Thoracic aorta endothelial cell (primary cell): ENCODE results near the gene OGDH. TPM values are rescaled to one million over a fixed set of nuclear protein-coding genes. Genes with fewer than 3 reads are reported as not detected.

Source experiments
- total RNA-seq: library from RNA; depleted of rRNA; stranded (reverse); fragments of >200 nt; gene quantifications from 2 replicates; pipeline ENCODE4 v1.2.3, GENCODE V29; 2012

Gene OGDH
- total RNA-seq: 58.6 and 72.6 TPM in 2 replicates

GRCh38 chr7:44606341-44607140 is at the start of gene OGDH:
OGDH (plus strand) TSS chr7:44606627; CDS start chr7:44624344, 17,717 bp downstream.

DNA sequence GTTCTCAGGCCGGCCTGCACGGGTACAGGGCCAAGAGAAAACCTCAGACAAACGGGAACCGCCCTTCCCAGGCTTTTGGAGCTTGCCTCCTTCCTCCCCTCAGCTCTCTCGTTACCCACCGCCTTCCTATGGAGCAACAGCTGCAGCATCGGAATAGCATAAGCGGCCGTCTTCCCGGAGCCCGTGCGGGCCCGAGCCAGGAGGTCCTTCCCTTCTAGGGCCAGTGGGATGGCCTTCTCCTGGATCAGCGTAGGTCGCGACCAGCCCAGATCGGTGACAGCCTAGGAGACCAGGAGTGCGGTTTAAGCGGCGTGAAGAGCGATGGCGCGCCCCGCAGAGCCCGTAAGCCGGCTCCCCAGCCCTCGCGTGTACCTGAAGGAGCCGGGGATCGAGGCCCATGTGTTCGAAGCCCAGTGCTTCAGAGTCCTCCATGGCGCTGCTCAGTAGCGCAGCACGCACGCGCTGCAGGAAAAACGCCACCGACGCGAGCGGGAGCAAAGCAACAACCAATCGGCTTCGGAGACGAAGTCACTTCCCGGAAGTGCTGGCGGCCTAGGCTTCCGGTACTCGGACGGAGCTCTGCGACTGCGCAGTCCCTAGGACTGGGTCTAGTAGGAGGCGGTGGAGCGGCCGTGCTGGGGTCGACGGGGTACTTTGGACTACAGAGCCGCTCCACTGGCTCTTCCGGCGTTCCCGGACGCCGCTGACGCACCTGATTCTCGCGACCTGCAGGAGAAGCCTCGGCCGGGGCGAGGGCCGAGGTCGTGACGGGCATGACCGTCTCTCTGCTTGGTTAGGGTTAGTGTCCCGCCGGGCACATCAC is 32.8 kb upstream of the OGDH start, which contains the start of gene DDX56:
DDX56 (minus strand) TSS at position 445 of the 823 bp plus-strand sequence; CDS start at position 432, 13 bp downstream.

DNA sequence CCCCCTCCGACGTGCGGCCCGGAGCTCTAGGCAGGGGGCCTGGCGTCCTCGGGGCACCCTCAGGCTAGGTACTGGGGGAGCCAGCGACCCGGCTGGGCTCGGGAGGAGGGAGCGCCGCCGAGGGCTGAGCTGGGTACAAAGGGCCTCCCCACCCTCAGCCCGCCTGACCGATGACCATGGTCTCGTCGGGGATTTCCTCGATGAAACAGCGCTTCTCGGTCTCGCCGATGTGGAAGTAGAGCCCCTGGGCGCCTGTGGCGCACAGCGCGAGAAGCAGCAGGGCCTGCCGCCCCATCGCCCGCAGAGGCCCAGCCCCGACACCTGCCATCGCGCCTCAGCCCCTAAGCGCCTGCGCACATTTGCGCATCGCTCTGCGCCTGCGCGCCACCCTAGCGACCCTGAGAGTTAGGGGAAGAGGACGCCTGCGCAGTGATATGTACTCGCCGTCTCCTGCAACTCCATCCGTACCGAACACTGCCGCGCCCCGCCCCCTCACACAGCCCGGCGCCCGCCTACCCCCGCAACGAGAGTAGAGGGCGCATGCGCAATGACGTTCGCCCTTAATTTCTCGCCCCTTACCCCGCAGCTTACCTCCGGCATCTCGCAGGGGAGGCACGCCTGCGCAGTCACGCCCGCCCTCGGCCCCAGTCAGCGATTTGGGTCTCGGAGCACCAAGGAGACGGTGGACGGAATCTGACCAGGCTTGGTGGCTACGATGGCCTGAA is 24.4 kb upstream of the OGDH start, which contains the start of gene TMED4:
TMED4 (minus strand) TSS at position 353 of the 725 bp plus-strand sequence; CDS start at position 328, 25 bp downstream.

DNA sequence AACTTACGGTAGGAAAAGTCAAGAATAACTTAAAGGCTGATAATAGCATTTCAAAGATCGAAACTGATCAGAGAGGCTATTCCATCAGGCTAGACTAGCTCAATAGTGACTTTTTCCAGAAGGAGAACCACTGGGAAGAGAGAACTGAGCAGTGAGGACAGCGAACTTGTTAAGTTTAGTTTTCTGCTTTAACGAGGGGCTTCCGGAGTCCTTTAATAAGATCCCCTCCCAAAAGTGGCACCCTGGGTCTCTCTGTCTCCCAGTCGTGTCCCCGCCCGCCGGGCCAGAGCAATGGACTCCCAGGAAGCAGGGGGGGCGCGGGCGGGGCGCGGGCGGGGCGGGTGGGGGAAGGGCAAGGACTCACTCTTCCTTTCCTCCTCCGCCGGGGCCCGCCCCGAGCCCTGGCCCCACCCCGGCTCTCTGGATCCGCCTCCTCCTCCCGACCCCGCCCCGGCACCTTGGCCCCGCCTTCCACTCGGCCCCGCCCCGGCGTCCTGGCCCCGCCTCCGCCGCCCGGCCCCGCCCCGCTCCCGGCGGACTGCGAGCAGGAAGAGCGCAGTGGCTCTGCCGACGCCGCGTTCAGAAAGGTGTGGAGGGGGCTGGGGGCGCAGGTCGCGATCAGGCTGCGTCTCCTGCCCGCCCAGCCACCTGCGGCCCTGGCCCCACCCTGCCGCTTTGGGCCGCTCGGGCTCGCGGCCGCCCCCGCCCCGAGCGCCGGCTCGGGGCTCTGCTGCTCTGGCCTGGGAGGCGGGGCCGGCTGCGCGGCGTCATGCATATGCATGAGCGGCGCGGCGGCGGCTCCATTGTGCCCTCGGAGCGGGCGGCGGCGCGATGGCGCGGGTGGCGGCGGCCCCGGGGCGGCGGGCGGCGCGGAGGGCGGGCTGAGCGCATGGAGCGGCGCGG is 141.9 kb downstream of the OGDH start, which contains the start of gene ZMIZ2:
ZMIZ2 (plus strand) TSS at position 803 of the 903 bp plus-strand sequence. CDS start 7,403 bp downstream, outside the sequence.

Other genes starting within 250 kb of the OGDH start
- gene NUDCD3, start 116.0 kb upstream of the OGDH start, total RNA-seq: 74.5 and 81.8 TPM in 2 replicates
- not detected in 2 replicates for gene NPC1L1, start 65.3 kb upstream of the OGDH start, total RNA-seq
- 60.5 and 60.6 TPM in 2 replicates for gene DDX56, start 32.7 kb upstream of the OGDH start, total RNA-seq
- gene TMED4, start 24.4 kb upstream of the OGDH start, total RNA-seq: 73.5 and 87.5 TPM in 2 replicates
- gene ZMIZ2, start 142.2 kb downstream of the OGDH start, total RNA-seq: 19.8 and 29.1 TPM in 2 replicates
- gene PPIA, start 190.1 kb downstream of the OGDH start, total RNA-seq: 3,497 and 3,703 TPM in 2 replicates
- 160 and 167 TPM in 2 replicates for gene H2AZ2, start 241.5 kb downstream of the OGDH start, total RNA-seq